Left ventricle myocardium inferior (tissue), 1 donor: ENCODE results near the gene HDAC4. TPM values are rescaled to one million over a fixed set of nuclear protein-coding genes. Genes with fewer than 3 reads are reported as not detected.

Experiments used
- DNase-seq: peaks from one replicate; pipeline ENCODE4 v3.0.0-alpha.2; 2020
- H3K27ac ChIP-seq: fragments of 200-600 bp; replicated peaks from 2 replicates; pipeline ENCODE4 v1.8.0; 2021
- H3K27me3 ChIP-seq: fragments of 200-600 bp; 2 replicates; pipeline ENCODE4 v1.8.0; 2021; ENCODE audit warnings: low read depth
- H3K36me3 ChIP-seq: fragments of 200-600 bp; 2 replicates; pipeline ENCODE4 v1.8.0; 2021
- H3K4me1 ChIP-seq: fragments of 200-600 bp; 2 replicates; pipeline ENCODE4 v1.8.0; 2021
- H3K4me3 ChIP-seq: fragments of 200-600 bp; 2 replicates; pipeline ENCODE4 v1.8.0; 2021; ENCODE audit warnings: mild to moderate bottlenecking, moderate library complexity
- H3K9me3 ChIP-seq: fragments of 200-600 bp; replicated peaks from 2 replicates; pipeline ENCODE4 v1.8.0; 2021
- intact Hi-C: fragments of 100-400 bp; cut with micrococcal nuclease; formaldehyde crosslinking; loops from one replicate; pipeline ENCODE4 v1.11.0; 2022
- total RNA-seq: library from RNA; stranded (reverse); fragmentation: NEBNext Ultra II Directional; extraction: Animal tissue kit (Norgen Biotek cat#: 25700); gene quantifications from one replicate; pipeline ENCODE4 v1.2.1, GENCODE V29; 2021
- TF ChIP-seq, protein P1 (sequence below): fragments of 200-600 bp; IDR thresholded peaks from 2 replicates; pipeline ENCODE4 v1.8.0; 2021; ENCODE audit warnings: antibody characterized with exemption, mild to moderate bottlenecking, borderline replicate concordance
- donor health status: DM: no; HTN: yes; CAD: no; lungs with severe emphysema.

Gene HDAC4
- total RNA-seq, 1 donor from 2014 or later, result 23.9 TPM

DNA sequence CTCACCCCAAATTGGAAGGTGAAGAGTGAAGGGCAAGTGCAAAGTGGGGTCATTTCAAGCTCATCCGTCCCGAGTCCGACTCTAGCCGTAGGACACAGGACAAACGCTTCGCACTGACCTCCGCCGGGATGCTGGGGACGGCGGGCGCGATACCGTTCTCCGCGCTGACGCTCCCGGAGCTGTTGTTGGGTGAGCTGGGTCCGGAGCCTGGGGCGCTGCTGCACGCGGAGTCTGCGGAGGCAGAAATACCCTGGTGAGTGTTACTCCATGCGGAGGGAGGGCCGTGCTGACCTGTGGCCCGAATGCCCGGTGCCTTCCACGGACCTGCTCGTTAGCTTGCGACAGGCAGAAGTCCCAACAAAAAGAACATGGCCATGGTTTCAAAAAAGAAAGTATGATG, 261.3 kb downstream of the HDAC4 start:
- Histone ChIP-seq H3K4me3 (no peak overlapping the region), H3K9me3 (no peaks in the 10 kb centered on the region), H3K36me3 (peaks cover 94% of the 10 kb centered on the region), H3K27me3 (no peaks in the 10 kb centered on the region), H3K4me1 (peaks cover 13% of the 10 kb centered on the region), H3K27ac (no peak overlapping the region)
- TF ChIP-seq, protein P1, sequence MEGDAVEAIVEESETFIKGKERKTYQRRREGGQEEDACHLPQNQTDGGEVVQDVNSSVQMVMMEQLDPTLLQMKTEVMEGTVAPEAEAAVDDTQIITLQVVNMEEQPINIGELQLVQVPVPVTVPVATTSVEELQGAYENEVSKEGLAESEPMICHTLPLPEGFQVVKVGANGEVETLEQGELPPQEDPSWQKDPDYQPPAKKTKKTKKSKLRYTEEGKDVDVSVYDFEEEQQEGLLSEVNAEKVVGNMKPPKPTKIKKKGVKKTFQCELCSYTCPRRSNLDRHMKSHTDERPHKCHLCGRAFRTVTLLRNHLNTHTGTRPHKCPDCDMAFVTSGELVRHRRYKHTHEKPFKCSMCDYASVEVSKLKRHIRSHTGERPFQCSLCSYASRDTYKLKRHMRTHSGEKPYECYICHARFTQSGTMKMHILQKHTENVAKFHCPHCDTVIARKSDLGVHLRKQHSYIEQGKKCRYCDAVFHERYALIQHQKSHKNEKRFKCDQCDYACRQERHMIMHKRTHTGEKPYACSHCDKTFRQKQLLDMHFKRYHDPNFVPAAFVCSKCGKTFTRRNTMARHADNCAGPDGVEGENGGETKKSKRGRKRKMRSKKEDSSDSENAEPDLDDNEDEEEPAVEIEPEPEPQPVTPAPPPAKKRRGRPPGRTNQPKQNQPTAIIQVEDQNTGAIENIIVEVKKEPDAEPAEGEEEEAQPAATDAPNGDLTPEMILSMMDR, result no peak
- no peak for DNase-seq
- intact Hi-C loops, result no loop called here

DNA sequence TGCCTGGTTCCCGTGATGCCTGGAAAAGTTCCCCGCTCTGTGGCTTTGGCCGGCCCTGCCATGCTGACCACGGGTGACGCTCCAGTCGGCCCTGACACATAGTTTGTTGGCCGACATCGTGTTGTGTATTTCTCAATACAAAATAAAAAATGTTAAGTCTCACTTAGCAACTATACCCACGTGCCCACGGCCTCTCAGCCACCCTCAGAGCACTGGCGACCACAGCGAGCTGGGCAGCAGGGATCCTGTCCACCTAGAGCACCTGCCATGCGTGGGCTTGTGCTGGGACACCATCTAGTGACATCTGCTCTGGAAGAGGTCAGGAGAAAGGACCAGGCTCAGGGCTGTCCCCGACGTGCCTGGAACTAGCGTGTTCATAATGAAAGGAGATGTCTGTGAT, 261.7 kb downstream of the HDAC4 start:
- TF ChIP-seq, protein P1, result no peak
- DNase-seq, result no peak
- peaks cover 13% of the 10 kb centered on the region for H3K4me1 ChIP-seq
- H3K4me3 ChIP-seq, result no peak overlapping the region
- H3K9me3 ChIP-seq, result no peaks in the 10 kb centered on the region
- H3K27ac ChIP-seq, result no peak overlapping the region
- peaks cover 94% of the 10 kb centered on the region for H3K36me3 ChIP-seq
- intact Hi-C loops, result no loop called here
- H3K27me3 ChIP-seq, result no peaks in the 10 kb centered on the region

DNA sequence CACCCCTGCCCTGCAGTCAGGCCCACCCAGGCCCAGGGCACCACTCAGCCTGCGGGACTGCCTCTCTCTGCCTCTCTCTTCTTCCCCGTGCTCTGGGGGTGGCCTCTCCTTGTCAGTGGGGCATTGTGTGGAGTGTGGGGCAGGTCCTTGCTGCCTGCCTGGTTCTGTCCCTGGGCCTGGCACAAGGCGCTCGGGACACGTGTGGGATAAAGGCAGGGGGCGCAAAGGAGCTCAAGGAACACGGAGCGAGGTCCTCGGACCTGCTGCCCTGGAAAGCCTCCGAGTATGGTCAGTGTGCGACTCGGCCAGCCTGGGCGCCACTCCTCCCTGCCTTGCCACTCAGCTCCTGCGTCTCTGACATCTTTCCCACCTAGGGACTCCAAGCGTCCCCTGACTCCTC, 262.2 kb downstream of the HDAC4 start:
- no peak overlapping the region for H3K27ac ChIP-seq
- TF ChIP-seq, protein P1, result no peak
- H3K4me3 ChIP-seq, result no peak overlapping the region
- peaks cover 96% of the 10 kb centered on the region for H3K36me3 ChIP-seq
- H3K4me1 ChIP-seq, result peaks cover 13% of the 10 kb centered on the region
- no peaks in the 10 kb centered on the region for H3K9me3 ChIP-seq
- DNase-seq, result no peak
- intact Hi-C loops, result no loop called here
- no peaks in the 10 kb centered on the region for H3K27me3 ChIP-seq

DNA sequence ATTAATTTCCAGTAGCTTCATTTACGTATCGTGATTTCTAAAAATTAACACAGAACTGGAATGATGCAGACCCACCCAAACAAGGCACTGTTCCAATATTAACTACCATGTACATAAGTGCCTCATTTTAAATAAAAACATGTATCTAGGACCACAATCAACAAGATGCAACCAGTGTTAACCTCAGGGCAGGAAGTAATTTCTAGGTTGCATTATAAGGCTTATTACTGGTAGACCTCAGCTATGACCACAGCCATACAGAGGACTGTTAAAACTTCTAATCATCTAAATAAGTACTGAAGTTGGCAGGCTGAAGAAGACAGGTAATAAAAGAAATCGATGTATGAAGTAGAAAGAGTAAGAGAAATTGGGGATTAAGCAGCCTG, 262.9 kb downstream of the HDAC4 start:
- TF ChIP-seq, protein P1, result no peak
- H3K27me3 ChIP-seq, result no peaks in the 10 kb centered on the region
- DNase-seq, result no peak
- H3K4me3 ChIP-seq, result no peak overlapping the region
- H3K27ac ChIP-seq, result no peak overlapping the region
- peaks cover 96% of the 10 kb centered on the region for H3K36me3 ChIP-seq
- intact Hi-C loops, result no loop called here
- H3K9me3 ChIP-seq, result no peaks in the 10 kb centered on the region
- peaks cover 13% of the 10 kb centered on the region for H3K4me1 ChIP-seq

DNA sequence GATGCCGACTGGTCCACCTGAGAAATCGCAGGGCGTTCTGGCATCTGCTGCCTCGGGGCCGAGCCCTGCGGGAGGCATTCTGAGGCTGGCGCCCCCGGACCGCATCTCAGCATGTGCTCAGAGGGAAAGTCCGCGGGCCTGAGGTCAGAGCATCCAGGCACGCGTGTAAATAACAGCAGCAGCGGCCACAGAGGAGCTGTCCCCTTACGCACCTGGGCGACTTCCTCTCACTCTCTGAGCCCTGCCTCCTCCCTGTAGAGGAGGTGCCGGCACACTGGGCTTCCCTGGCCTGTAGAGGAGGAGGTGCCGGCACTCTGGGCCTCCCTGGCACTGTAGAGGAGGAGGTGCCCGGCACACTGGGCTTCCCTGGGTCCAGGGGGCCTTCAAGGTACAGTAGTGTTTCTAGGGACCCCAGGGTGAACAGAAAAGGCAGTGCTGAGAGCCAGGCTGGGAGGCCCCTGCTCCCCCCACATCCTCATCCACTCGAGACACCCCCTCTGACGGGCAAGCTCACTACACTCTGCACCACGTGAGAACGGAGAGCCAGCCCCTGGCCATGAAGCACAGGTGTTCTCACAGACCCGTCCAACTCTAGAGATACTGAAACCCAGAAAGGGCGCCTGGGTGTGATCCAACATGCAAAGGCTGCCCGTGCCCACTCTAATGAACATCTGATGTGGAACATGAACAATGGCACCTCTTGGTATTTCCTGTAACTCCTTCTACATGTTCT, 263.5 kb downstream of the HDAC4 start:
- H3K9me3 ChIP-seq, result no peaks in the 10 kb centered on the region
- intact Hi-C loops, result no loop called here
- no peak overlapping the region for H3K4me3 ChIP-seq
- H3K27me3 ChIP-seq, result no peaks in the 10 kb centered on the region
- peak overlapping the region; percentile 33 for H3K27ac ChIP-seq
- H3K4me1 ChIP-seq, result peaks cover 13% of the 10 kb centered on the region
- DNase-seq, result no peak
- TF ChIP-seq, protein P1, result no peak
- H3K36me3 ChIP-seq, result peaks cover 96% of the 10 kb centered on the region
